Hepatocyte (in vitro differentiated cells): ENCODE results near the gene TMEM258. TPM values are rescaled to one million over a fixed set of nuclear protein-coding genes. Genes with fewer than 3 reads are reported as not detected.

Experiments used
- DNase-seq: peaks from one replicate; pipeline ENCODE4 v3.0.0-alpha.2; 2016; ENCODE audit warnings: low spot score
- H2AFZ ChIP-seq: fragments of 200-600 bp; sonication (generic); 2 replicates; pipeline ENCODE4 v1.6.0; 2016; ENCODE audit warnings: antibody characterized with exemption, mild to moderate bottlenecking
- H3K27ac ChIP-seq: fragments of 200-600 bp; sonication (generic); 2 replicates; pipeline ENCODE4 v1.5.1; 2016; ENCODE audit warnings: mild to moderate bottlenecking
- H3K27me3 ChIP-seq: fragments of 200-600 bp; sonication (generic); 2 replicates; pipeline ENCODE4 v1.6.1; 2016
- H3K36me3 ChIP-seq: fragments of 200-600 bp; sonication (generic); replicated peaks from 2 replicates; pipeline ENCODE4 v1.5.1; 2016; ENCODE audit warnings: low read depth; ENCODE audit not compliant: insufficient read depth
- H3K4me1 ChIP-seq: fragments of 200-600 bp; sonication (generic); 2 replicates; pipeline ENCODE4 v1.5.1; 2016; ENCODE audit warnings: mild to moderate bottlenecking, moderate library complexity; ENCODE audit not compliant: insufficient read depth
- H3K4me2 ChIP-seq: fragments of 200-600 bp; sonication (generic); 2 replicates; pipeline ENCODE4 v1.6.0; 2016
- H3K4me3 ChIP-seq: fragments of 200-600 bp; sonication (generic); 2 replicates; pipeline ENCODE4 v1.5.1; 2016; ENCODE audit warnings: mild to moderate bottlenecking
- H3K79me2 ChIP-seq: fragments of 200-600 bp; sonication (generic); 2 replicates; pipeline ENCODE4 v1.6.0; 2017; ENCODE audit warnings: mild to moderate bottlenecking
- H3K9me2 ChIP-seq: fragments of 200-600 bp; sonication (generic); replicated peaks from 2 replicates; pipeline ENCODE4 v1.6.0; 2017; ENCODE audit warnings: mild to moderate bottlenecking; ENCODE audit not compliant: insufficient read depth
- H3K9me3 ChIP-seq: fragments of 200-600 bp; sonication (generic); 2 replicates; pipeline ENCODE4 v1.5.1; 2016; ENCODE audit warnings: low read depth, mild to moderate bottlenecking
- H4K20me1 ChIP-seq: fragments of 200-600 bp; sonication (generic); 2 replicates; pipeline ENCODE4 v1.6.0; 2016; ENCODE audit warnings: mild to moderate bottlenecking; ENCODE audit not compliant: insufficient read depth, poor library complexity, severe bottlenecking
- CTCF ChIP-seq: fragments of 200-600 bp; sonication (generic); IDR thresholded peaks from 2 replicates; pipeline ENCODE4 v1.5.1; 2016; ENCODE audit warnings: antibody characterized with exemption, mild to moderate bottlenecking; ENCODE audit not compliant: poor library complexity
- EZH2 ChIP-seq: fragments of 200-600 bp; sonication (generic); IDR thresholded peaks from 2 replicates; pipeline ENCODE4 v1.6.1; 2016; ENCODE audit warnings: antibody characterized with exemption, mild to moderate bottlenecking, borderline replicate concordance
- EZH2phosphoT487 ChIP-seq: fragments of 200-600 bp; sonication (generic); IDR thresholded peaks from one replicate; pipeline ENCODE4 v1.6.1; 2018; ENCODE audit warnings: antibody characterized with exemption, mild to moderate bottlenecking, low read depth, moderate library complexity; ENCODE audit not compliant: unreplicated experiment, severe bottlenecking
- WGBS: methylation state at CpG from one replicate; pipeline ENCODE4 v1.1.6; 2016; ENCODE audit warnings: low lambda C conversion rate; ENCODE audit errors: missing lambda C conversion rate; 5-methylcytosine and 5-hydroxymethylcytosine counted together
- polyA plus RNA-seq: library from polyadenylated mRNA; unstranded; fragments of >200 nt; fragmentation: Nextera tagmentation; extraction: Ambion mirVana; gene quantifications from 2 replicates; pipeline ENCODE4 v1.2.1, GENCODE V29; 2016
- total RNA-seq: library from RNA; depleted of rRNA; stranded (reverse); fragments of >200 nt; gene quantifications from 2 replicates; pipeline ENCODE4 v1.2.3, GENCODE V29; 2014

TMEM258 gene
- total and polyA plus RNA-seq, 2 experiments from 2014 or later: 64.7 to 253 TPM

GRCh38 chr11:61771195-61771894, 21.1 kb downstream of the TMEM258 start:
- no peak for TF ChIP-seq CTCF
- no peak for TF ChIP-seq EZH2phosphoT487
- TF ChIP-seq EZH2: no peak
- Histone ChIP-seq H3K79me2 (peaks cover 10% of the 10 kb centered on the region), H3K36me3 (no peaks in the 10 kb centered on the region), H3K4me3 (no peak overlapping the region), H3K4me2 (no peak overlapping the region), H2AFZ (no peak overlapping the region), H3K9me2 (no peaks in the 10 kb centered on the region), H3K9me3 (no peaks in the 10 kb centered on the region), H3K27me3 (no peaks in the 10 kb centered on the region), H4K20me1 (no peaks in the 10 kb centered on the region), H3K4me1 (peaks cover 60% of the 10 kb centered on the region), H3K27ac (peak overlapping the region; percentile 73)
- 89% methylated on average over 15 of the region's 15 CpGs for WGBS
- no peak for DNase-seq

- no peaks in the 10 kb centered on the region for H4K20me1 ChIP-seq
- no peak overlapping the region for H3K4me3 ChIP-seq
- H3K79me2 ChIP-seq: peaks cover 14% of the 10 kb centered on the region
- no peak for DNase-seq
- H3K27ac ChIP-seq: peak overlapping the region; percentile 75
- H3K4me1 ChIP-seq: peaks cover 71% of the 10 kb centered on the region
- H2AFZ ChIP-seq: no peak overlapping the region
- no peaks in the 10 kb centered on the region for H3K27me3 ChIP-seq
- TF ChIP-seq CTCF (no peak), EZH2phosphoT487 (no peak), EZH2 (no peak)
- no peaks in the 10 kb centered on the region for H3K36me3 ChIP-seq
- H3K4me2 ChIP-seq: peak overlapping the region; percentile 58
- no peaks in the 10 kb centered on the region for H3K9me3 ChIP-seq
- no peaks in the 10 kb centered on the region for H3K9me2 ChIP-seq
- 88% methylated on average over 15 of the region's 20 CpGs for WGBS
These were observed 22.3 kb downstream of the TMEM258 start for GRCh38 chr11:61769946-61770683.

GRCh38 chr11:61769169-61769920, 23.1 kb downstream of the TMEM258 start:
- peak overlapping the region; percentile 58 for H3K4me2 ChIP-seq

More at GRCh38 chr11:61769169-61769920, 23.1 kb downstream of the TMEM258 start:
- H3K79me2 ChIP-seq: peaks cover 21% of the 10 kb centered on the region
- peak overlapping the region; percentile 75 for H3K27ac ChIP-seq
- peak; percentile 59 for DNase-seq
- no peaks in the 10 kb centered on the region for H3K9me2 ChIP-seq
- no peak overlapping the region for H3K4me3 ChIP-seq
- WGBS: 60% methylated on average over 30 of the region's 33 CpGs
- no peaks in the 10 kb centered on the region for H3K36me3 ChIP-seq
- H3K27me3 ChIP-seq: no peaks in the 10 kb centered on the region
- H2AFZ ChIP-seq: no peak overlapping the region
- no peaks in the 10 kb centered on the region for H4K20me1 ChIP-seq
- peaks cover 78% of the 10 kb centered on the region for H3K4me1 ChIP-seq
- TF ChIP-seq EZH2phosphoT487 (no peak), CTCF (peak; percentile 42), EZH2 (no peak)
- no peaks in the 10 kb centered on the region for H3K9me3 ChIP-seq
